Fibroblast of peridontal ligament (primary cell): ENCODE data around the gene AKT1.
"Not testable (repeated sequence)": the region's sequence is repeated elsewhere in the genome, so short reads cannot be mapped to it uniquely, and the experiment has no call there.

ENCODE experiments used
- DNase-seq: peaks from one replicate; pipeline ENCODE4 v3.0.0-alpha.2; 2010; ENCODE audit errors: extremely low read depth

AKT1 gene

DNA sequence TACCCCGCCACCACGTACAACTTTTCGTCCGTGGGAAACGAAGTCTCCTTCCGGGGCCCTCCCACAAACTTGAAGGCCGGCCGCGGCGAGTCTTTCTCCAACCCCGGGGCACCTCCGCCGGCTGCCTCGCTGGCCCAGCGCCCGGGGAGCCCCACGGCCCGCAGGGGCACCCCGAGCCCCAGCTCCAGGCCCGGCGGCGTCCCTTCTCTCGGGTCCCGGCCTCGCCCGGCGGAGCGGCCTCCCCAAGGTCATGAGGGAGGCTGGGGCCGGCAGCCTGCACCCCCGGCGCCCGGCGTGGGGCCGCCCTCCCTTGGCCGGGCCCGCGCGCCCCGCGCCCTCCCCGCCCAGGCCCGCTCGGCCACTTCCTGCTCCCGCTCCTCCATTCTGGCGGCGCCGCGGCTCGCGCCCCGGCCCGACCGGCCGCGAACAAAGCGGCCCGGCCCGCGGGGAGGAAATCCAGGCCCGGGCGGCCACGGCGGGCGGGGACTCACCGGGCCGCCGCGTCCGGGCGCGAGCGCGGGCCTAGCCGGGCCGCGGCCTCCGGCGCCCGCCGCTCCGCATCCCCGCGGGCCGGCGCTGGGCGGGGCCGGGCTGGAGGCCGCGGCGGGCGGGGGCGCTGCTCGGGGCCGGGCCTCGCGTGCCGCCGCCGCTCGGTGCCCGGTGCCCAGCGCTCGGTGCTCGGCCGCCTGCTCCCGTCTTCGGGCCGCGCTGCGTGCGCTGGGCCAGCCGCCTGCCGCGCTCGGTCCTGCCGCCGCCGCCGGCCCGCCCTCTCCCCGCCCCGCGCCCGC lies at the start of gene AKT1:
Gene AKT1, minus strand, starts transcription at position 756 of the 788 bp plus-strand sequence. CDS start 3,105 bp downstream, outside the sequence.
- peak; percentile 3 for DNase-seq

GRCh38 chr14:104845033-104845666 lies 49.6 kb upstream of the AKT1 start:
- DNase-seq, result no peak

GRCh38 chr14:104844306-104845032 lies 48.9 kb upstream of the AKT1 start:
- DNase-seq, result no peak

DNA sequence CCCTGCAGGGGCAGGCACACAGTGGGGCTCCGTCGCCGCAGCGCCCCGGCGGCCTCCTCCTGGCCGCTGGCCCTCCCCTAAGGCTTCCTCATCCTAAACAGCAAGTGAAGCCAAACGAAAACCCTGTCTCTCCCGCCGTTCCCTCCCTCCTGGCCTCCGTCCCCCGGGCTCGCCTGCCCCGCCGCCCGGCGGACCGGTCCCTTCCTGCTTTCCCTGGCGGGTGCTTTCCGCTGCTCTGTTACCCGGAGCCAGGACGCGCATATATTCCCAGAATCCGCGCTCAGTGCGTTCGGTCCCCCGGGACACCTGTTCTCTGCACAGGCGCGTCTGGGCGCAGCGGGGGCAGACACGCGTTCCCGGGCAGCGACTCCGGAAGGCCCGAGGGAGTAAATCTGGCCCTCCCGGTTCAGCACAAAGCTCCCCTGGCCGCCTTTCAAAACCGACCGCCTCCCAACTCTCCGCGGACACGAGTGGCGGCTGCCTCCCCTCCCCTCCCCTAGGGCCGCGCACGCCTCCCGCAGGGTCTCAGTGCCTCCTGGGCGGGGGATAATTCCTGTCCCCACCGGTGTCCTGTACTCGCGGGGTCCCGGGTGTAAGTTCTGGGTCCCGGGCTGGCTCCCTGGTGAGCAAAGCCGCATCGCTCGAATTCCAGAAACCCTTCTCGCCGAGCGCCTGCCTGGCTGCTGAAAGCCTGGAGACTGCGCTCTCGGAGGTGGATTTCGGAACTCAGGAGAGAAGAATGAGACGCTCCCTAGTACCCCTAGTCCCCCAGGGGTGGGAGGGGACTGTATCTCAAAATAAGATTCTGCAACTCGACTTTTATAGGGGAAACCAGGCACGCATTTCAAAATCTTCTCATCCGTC lies 48.1 kb upstream of the AKT1 start:
- DNase-seq, result no peak

- DNase-seq, result no peak
Observed at GRCh38 chr14:104843006-104843405, 47.5 kb upstream of the AKT1 start.

GRCh38 chr14:104841730-104842129 lies 46.2 kb upstream of the AKT1 start:
- no peak for DNase-seq

GRCh38 chr14:104836171-104836935 lies 40.8 kb upstream of the AKT1 start:
- DNase-seq, result not testable (repeated sequence)

DNA sequence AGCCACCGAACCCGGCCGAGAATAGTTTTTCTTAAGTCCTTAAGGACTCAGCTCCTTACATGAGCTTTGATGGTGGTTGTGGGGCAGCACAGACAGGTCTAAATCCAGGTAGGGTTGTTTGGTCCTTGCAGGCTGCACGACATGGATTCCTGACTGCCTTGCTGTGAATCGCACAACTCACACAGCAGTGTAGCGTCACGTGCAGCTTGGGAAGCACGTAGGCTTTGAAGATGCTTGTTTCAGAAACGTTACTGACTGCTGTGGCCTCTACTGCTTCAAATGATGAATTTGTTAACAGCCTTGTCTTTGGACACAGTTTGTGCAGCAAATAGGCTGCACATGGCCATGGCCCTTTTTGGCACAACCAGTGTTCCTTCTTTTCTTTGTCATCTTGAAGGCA lies 35.2 kb upstream of the AKT1 start:
- DNase-seq, result no peak

- DNase-seq, result peak; percentile 10
Observed at GRCh38 chr14:104827177-104828055, 31.9 kb upstream of the AKT1 start.

DNA sequence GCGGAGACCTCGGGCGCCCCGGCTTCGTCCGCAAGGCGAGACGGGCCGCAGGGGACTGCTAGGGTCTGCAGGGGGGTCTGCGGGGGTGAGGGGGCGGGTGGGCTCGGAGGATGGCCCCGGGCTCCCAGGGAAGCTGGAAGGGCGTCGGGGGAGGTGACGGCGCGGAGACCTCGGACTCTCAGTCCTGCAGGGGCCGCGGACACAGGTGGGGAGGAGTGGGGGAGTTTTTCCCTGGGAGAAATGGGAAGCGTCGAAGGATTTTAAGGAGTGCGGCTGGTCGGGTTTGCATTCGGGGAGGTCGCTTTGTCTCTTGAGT lies 31.3 kb upstream of the AKT1 start:
- no peak for DNase-seq

DNA sequence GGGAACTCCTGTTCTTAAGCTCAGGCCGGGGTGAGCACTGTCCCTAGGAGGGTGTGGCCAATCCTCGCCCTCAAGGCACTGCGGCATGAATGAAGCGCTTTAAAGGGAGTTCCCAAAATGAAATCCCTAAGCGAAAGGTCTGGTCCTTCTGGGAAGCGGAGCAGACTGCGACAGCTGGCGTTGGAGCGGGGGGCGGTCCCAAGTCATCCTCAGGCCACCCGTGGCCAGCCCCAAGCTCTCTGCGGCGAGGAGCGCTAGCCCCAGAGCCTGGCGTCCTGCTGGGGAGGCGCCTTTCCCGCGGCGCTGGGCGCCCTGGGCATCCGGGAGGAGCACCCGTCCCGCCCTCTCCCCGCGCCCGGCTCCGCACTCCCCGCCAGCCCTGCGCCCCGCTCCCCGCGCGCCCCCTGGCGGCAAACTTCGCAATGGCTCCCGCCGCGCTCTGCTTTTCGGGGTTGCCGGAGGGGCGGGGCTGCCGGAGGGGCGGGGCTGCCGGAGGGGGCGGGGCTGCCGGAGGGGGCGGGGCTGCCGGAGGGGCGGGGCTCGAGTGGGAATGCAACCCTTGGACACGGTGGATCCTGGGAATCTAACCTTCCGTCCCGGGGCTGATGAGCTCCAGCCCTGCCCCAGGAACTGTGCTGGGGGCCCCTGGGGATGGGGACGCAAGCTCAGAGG lies 30.8 kb upstream of the AKT1 start:
- DNase-seq, result peak; percentile 69

DNA sequence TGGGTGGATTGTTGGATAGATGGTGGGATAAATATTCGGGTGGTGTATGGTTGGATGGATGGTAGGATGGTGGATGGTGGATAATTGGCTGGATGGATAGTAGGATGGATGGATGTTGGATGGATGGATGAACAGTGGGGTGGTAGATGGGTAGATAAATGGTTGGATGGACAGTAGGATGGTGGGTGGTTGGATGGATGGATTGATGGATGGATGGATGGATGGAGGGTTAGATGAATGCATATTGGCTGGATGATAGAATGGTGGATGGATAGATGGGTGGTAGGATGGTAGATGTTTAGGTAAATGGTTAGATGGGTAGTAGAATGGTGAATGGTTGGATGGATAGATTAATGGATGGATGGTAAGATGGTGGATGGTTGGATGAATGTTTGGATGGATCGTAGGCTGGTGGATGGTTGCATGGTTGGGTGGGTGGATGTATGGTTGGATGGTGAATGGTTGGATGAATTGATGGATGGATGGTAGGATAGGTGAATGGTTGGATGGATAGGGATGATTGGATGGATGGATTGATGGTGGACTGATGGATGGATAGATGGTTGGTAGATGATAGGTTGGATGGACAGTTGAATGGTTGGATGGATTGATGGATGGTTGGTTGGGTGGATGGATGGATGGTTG lies 28.9 kb upstream of the AKT1 start:
- DNase-seq, result no peak

DNA sequence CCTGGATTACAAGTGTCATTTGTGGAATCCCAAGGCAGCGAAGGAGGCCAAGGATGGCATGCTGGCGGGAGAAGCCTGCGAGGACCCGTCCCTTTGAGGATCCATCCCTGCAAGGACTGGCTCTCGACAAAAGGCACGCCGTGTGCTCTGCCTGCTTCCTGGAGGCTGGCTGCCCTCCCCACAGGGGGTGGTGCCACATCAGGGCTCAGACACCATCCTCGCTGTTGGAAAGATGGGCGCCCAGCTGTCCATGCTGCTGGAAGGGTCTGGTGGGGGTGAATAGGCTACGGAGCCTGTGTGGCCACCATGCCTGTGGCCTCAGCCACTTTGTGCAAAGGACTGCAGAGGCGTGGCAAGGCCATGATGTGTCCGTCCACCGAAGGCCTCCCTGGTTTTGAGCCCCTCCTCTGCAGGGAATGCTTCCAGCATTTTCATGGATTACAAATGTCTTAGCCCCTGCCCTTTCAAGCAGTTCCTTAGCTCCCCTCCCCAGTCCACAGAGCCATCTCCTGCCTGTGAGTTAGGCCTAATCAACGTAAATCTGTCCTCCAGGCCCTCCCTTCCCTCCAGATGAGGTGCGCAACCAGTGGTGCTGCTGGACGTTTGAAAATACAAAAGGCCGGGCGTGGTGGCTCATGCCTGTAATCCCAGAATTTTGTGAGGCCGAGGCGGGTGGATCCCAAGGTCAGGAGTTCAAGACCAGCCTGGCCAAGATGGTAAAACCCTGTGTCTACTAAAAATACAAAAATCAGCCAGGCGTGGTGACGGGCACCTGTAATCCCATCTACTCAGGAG lies 27.5 kb upstream of the AKT1 start:
- no peak for DNase-seq

DNA sequence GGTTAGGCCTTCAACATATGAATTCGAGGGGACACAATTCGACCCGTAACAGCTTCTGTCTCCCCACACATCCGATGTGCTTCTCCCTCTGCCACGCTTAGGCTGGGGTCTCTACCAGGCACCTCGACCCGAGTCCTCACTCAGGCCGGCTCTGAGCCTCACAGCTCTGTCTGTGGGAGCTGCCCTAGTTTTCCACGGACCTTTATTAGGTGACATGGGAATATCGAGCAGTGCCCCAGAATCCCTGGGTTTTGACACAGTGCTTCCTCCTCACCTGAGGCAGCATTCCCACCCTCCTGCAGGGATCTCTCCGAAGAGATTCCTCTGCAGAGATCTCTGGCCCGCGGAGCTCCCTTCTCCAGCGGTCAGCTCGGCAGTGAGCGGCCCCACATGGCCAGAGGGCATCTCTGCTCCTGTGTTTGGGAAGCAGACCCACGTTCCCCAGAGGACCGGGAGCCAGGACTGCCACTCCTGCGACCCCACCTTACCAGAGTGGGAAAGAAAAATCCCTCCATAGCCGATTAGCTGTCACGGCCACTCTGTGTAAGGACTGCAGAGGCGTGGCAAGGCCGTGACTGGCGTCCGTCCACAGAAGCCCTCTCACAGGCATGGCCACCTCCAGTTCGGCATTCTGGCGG lies 26.5 kb upstream of the AKT1 start:
- no peak for DNase-seq

DNA sequence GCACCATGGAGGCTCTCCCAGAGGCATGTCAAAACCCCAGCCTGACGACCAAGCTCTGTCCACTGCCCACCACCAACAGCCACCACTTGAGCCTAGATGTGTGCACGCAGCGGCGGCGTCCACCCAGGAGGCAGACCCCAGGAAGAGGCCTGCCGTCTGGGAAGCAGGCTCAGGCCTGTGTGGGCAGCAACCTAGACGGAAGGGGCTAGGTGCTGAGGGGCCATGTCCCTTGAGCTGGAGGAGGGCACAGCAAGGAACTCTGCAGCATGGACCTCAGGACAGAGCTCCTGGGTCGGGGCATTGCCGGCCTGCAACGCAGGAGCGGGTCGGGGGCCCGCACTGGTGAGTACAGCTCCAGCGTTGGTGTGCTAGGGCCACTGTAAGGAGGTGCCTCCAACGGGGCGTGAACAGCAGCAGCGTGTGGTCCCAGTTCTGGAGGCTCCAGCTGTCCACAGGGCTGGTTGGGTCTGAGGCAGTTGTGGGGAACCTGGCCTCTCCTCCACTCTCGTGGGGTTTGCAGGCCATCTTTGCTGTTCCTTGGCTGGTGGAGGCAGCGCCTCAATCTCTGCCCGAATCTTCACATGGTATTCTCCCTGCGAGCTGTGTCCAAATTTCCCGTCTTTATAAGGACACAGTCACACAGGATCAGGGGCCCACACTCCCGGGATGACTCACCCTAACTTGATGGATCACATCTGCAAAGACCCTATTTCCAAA lies 25.8 kb upstream of the AKT1 start:
- DNase-seq, result no peak

DNA sequence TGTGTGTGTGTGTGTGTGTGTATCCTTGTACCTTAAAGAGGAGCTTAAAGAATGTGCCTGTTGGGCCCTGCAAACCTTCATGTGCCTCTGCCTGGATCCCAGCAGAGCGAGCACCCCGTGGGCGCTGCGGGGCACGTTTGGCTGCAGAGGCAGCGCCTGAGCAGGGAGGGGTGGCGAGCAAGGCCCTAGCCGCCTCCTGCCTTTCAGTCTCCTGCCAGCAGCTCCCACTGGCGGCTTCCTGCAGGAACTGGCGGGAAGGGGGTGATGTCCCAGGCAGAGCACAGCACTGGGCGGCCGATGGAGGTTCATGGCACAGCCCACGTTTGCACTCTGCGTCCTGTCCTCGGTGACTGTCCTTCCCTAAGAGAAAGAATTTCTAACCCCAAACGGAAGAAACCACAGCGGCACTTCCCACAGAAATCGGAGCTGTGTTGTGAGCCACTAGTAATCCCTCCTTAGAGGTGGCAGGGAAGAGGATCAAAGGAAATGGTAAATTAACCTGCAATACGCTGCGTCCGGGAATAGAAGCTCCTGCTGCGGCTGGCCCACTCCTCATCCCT lies 25.2 kb upstream of the AKT1 start:
- DNase-seq, result peak; percentile 65

DNA sequence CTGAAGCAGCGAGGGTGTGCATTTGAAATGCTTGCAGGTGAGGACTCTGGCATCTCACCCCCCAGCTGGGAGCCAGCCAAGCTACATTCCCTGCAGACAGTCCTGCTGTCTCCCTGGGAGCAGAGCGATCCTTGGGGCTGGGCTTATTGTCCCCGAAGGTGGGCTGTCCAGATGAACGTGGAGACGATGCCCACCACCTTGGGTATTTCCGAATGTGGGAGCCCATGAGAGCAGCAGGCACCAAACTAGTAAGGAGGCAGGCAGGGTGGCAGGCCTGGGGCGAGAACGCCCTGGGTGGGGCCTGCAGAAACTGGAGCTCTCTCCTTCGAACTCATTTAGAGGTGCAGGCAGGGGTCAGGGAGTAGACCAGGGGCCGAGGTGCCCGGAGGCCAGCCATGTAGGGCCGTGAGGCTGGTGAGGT lies 23.8 kb upstream of the AKT1 start:
- no peak for DNase-seq
